ENCODE results near the gene C14orf132.

C14orf132 gene

DNA sequence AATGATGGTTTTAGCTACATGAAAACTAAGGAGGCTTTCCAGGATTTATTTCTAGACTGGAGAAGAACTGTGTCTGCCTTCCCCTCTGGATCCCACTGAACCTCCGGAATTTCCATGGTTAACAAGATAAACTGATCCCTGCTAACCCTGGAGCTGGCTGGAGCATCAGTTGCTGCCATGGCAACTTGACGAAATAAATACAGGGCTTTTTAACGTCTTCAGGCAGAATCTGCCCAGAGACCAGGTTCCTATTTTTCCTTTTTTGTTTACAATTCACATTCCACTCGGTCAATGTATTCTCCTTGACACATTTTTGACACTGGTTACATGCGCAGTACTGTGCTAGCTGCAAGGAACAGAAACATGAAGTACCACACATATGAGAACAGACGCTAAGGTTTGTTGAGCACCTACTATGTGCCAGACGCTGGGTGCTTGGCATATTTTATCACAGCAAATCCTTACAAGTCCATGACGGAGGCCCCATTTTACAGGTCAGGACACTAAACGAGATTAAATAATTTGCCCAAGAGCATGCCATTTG is 1.7 kb downstream of the C14orf132 start:
- DNase-seq = no peak

DNA sequence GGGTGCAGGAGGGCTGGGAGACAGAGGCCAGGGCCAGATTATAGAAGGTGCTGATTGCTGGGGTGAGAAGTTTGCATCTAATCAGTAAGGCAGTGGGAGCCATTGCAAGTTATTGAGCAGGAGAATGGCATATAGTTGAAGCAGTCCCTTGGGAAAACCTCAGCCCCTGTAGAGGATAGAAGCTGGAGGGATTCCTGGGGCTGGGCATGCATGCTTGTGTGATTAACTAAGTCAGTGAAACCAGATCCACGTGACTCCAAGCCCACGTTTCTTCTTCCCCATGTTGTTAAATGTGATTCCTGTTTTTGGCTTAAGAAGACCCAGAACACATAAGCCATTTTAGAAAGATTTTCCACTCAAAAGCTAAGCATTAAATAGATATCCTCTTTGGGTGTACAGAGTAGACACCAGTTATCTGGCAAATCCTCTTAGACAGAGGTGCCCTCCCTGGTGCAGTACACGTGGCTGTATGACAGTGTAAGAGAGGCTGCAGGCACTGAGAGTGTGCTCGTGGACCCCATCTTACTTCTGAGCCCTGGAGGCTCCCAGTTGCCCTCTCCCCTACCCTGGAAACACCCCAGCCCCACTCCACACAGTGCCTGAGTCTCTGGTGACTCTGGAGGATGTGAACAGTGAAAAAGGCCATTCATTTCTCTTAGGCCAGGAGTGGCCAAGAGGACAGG is 3.2 kb downstream of the C14orf132 start:
- no peak for DNase-seq

DNA sequence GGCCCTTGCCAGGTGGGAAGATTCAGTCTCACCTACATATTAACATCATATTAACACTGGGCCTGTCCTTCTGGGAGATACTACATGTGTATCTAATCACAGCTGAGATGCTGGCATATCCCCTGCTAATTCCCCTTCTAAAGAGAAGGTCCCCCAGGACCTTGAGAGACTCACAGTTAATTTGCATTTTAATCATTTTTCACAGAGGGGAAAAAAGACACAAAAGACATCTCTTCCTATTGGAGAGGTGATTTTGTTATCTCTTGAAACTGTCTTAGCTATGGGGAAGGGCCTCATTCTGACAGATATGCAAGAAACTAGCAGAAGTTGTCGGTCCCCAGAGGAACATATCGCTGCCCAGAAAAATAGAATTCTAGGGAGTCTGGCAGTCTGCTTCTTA is 7.5 kb downstream of the C14orf132 start:
- no peak for DNase-seq

DNA sequence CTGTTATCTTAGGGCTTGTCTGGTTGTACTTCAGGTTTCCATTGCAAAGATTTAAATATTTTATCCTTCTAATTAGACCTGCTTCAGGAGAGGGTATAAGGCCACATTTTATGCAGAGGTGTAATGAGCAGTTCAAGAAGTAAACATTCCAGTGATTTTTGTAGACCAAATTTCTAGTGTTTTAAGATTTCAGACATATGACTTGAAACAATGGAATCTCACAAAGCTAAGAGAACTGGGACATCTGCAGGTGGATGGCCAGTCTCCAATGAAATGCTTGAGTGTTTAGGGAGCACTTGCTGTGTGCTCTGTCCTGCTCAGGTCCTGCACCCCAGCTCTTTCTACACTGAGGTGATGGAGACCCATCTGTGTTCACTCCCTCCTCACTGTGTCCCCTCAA is 7.9 kb downstream of the C14orf132 start:
- DNase-seq = no peak

DNA sequence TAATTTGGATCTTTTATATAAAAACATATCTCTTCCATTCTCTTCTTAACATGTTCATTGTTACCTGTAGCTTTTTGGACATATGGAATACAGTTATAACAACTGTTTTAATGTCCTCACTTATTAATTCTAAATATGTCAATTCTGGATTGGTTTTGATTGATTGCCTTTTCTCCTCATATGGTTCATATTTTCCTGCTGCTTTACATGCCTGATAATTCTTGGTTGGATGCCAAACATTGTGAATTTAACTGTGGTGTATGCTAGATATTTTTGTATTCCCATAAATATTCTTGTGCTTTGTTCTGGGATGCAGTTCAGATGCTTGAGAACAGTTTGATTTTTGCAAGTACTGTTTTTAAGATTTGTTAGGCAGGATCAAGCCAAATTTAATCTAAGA is 10.8 kb downstream of the C14orf132 start:
- DNase-seq = no peak

DNA sequence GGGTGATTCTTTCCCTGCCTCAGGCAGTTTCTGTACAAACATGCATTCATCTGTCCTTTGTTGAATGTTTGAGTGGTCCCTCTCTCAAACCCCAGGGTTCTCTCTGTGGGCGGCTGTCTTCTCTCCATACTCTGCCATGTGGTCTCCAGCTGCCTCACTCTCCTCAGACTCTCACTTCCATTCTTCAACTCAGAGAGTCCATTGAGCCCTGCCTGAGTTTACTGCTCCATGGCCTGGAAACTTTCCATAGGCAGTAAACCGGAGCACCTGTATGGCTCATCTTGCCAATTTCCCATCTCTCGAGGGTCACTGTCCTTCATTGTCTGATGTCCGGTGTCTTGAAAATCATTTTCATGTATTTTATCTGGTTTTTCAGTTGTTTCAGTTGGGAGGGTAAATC is 11.3 kb downstream of the C14orf132 start:
- no peak for DNase-seq

DNA sequence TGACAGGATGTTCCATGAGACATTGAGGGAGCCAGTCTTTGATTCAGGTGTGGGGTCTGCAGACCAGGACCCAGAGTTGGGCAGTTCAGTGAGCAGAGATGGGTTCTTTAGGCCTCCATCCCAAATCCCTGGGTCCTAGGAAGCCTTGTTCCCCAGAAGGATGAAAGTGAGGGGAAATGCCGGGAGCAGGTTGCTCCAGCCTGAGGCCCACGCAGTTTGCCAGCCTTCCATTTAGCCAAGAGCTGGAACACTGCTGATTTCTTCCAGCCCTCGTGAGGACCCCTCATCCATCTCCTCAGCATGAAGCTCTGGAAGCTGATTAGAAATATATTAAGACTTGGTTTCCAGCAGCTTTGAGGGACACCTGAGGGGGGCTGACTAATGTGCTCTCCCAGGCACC is 12.1 kb downstream of the C14orf132 start:
- no peak for DNase-seq

DNA sequence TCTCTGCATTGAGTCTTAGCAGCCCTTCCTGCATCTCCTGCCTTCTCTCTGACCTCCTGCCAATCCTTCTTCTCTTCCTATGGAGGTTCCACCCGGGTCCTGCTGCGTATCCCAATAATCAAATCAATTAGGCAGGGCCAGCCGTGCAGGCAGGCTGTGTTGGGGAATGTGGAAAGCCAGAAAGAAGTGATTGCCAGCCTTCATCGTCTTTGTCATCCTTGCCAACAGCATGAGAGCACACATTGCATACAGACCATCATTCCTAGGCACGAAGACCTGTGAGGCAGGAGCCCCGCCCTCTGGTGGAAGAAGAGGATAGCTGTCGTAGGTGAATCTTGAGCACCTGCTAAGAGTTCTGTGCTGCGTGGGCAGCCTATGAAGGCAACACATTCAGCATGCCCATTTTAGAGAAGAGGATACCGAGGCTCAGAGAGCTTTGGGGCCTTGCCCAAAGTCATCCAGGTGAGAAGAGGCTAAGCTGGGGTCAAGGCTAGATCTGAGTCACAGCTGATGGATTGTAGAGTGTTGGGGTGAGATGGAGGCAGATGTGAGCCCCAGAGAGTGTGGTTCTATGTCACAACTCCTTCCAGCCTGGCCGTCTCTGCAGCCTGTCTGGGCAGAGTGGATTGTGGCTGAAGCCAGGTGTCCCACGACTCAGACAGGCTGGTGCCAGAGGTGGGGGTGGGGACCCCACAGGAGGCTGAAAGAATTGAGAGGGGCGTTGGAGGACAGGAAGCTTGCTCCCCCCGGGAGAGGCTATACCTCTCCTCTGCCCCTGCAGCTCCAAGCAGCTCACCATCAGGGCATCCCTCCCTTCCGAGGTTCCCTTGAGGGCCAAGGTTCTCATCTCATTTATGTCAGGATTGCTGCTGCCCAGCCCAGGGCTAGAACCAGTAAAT is 12.7 kb downstream of the C14orf132 start:
- no peak for DNase-seq

DNA sequence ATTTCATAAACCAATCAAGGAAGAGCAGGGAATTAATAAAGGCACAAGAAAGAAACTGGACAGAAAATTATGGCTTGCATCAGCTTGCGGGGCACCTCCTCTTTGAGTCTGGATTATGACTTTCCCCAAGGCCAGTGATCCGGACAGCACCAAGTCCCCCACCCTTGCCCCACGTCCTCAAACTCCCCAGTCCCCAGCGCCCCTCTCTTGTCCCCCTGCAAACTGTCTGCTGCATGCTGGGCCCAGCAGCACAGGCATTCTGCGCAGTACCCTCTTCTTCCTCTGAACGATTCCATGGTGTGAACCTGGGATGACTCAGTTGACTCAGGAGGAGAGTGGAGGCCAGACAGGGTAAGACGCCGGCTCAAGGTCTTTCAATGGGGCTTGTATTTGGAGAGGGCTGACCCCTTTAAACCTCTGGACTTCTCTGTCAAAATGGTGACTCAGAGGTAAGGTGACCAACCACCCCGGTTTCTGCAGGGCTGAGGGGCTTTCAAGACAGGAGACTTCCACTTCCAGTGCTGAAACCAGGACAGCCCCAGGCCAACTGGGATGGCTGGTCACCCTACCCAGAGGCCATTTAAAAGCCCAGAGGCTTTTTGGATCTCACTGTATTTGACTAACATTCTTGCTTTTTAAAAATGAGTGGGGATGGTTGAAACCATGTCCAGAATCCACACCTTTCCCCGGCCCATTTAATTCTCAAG is 13.5 kb downstream of the C14orf132 start:
- DNase-seq = no peak

DNA sequence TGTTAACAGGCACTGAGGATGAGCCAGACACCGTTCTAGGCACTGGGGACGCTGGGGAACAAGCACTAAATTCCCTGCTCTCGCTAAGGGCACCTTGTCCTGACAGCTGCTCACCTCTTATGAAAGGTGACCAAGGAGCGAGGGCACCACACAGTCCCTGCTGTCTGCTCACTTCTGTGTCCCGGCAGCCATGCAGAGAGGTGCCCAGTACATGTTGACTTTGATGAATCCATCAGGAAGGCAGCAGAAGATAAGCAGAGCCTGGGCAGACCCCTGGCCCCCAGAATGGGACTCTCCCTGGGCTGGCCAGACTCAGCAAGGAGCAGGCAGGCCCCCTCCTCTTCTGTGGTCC is 14.1 kb downstream of the C14orf132 start:
- DNase-seq = no peak

DNA sequence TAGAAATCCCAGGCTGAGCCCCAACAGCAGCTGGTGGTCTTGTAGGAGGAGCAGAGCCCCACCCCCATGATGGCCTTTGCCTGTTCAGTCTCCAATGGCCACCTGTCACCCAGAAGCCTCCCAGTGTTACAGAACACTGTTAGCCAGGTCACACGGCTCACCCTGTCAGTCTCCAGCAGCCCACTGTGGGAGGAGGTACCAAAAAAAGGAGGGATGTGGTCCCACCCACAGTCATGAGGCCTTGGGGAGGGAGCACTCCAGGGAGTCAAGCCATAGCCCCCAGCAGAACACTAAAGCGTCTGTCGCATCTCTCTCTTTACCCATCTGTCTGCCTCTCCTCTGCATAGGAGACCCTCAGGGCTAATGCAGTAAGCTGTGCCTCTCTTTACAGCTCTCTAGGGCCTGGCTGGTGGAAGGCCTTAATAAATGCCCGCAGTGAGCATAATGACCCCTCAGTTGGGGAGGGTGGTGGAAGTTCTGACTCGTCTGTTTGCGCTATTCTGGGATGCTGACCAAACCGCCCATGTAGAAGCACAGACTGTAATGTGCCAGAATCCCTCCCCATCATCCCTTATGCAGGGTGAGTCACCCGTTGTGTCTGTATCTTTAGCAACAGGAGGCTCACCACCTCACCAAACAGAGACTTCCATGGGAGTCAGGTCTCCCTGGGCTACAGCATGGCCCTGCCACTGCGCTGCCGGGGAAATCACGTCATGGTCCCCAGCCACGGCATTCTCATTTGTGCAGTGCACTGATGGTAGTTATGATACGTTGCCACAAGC is 14.6 kb downstream of the C14orf132 start:
- no peak for DNase-seq

DNA sequence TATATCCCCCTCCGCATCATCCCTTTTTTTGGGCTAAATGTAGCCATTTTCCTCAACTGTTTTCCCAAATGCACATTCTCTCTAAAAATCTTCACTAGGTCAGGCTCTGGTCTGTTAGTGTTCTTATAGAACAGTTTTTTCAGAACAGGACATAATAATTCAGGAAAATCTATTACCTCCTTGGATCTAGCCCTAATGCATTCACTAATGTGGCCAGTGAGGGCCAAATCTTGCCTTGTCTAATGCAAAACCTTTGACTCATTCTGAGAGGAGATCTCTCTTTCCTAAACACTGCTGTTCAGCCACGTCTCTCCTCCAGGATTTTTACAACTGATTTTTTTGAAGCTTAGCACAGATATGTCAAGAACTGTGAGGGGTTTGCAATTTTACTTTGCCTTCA is 15.5 kb downstream of the C14orf132 start:
- DNase-seq = no peak

DNA sequence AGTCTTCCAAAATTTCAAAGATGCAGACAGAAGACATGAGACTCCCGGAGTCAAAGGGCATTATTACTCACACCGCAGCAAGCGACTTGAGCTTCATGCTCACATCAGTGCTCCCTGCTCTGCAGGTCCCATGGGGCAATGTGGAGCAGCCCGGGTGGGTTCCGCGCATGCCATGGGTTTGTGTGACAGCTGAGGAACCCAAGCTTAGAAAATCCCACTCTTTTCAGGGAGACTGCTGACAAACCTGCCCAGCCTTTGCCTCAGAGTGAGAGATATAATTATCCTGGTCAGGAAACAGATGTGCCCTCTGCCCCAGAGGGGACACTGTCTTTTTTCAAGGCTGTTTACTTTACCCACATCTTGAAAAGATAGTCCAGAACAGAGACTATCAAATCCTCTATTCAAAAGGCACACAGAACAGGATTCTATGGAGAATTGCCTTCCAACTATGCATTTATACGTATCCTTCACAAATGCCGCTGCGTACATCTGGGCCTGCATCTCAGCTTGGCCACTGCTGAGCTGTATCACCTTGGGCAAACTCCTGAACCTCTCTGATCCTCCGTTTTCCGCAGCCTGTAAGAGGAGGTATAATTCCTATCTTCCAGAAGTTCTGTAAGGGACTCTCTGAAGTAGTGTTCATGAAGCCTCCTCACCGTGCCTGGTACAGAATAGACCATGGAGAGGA is 16.0 kb downstream of the C14orf132 start:
- DNase-seq = no peak

DNA sequence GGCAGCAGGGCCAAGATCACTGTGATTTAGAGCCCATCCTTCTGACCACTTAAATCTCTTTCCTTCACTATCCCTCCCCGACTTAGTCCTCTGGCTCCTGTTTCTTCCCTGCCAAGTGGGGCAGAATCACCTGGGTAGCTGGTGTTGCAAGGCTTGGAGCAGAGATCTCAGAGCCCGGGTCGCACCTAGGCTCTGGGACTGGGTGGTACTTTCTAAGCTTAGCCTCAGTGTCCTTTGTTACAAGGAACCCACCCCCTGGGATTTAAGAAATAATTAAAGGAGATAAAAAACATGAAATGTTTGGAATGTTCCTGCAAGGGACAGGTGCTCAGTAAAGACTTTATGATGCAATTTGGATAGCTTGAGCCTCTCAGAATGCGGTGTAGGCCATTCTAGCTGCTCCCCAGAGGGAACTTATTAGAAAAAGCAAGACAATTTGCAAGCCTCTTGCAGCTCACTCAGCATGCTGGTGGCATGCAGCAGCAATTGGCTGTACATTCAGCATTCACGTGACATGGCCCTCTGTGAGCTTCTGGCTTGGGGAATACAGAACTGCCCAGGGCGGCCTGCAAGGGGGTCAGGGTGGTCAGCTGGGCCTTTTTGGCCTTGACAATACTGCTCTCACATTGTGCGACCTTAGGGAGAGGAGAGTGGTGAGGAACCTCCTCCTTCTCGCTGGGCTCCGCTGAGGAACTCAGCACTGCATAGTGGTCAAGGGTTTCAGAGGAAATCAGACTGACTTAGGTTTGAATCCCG is 16.8 kb downstream of the C14orf132 start:
- no peak for DNase-seq

DNA sequence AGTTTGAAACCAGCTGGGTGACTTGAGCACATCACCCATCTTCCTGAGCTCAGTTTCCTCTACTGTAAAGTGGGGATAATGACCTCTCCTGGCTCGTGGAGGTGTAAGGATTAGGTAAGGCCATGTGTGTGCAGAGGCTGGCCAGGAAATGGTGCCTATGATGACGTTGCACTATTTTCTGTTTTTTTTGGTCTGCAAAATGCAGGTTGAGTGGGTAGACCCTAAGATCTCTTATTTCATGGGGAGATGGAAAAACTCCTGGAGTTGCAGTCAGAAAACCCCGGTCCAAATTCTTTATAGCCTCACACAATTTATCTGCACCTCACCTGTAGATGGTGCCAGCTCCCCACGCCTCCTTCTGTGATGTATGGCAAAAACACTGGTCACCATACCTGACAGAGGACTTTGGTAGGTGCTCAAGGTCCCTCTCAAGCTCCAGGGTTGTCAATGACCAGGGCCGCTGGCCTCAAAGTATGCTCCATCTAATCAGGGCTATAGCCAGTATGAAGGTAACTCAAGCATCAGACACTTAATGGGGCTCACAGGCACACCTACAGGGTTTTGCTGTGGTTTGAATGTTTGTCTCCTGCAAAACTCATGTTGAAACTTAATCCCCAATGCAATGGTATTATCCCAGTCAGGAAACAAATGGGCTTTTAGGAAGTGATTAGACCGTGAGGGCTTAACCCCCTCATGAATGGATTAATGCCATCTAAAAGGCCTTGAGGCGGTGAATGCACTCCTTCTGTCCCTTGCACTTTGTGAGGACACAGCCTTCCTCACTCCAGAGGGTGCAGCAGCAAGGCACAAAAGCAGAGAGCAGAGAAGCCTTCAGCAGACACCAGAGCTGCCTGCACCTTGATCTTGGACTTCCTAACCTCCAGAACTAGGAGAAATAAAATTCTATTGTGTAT is 17.6 kb downstream of the C14orf132 start:
- DNase-seq = no peak

DNA sequence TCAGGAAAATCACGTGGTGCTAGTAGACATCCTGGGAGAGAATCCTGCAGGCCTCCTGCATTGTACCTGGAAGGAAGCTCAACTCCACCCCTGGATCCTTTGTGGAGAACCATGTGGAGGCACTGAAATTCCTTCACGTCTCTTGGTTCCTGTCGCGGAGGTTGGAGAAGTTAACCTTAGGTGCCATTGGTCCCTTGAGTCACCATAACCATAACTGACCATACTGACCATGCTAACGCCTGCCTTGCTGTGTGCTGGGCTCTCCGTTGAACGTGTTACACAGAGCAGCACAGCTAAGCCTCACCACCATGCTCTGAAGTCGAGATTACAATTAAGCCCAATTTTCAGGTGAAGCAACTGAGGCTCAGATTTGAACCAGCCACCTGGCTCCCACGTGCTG is 18.6 kb downstream of the C14orf132 start:
- no peak for DNase-seq

DNA sequence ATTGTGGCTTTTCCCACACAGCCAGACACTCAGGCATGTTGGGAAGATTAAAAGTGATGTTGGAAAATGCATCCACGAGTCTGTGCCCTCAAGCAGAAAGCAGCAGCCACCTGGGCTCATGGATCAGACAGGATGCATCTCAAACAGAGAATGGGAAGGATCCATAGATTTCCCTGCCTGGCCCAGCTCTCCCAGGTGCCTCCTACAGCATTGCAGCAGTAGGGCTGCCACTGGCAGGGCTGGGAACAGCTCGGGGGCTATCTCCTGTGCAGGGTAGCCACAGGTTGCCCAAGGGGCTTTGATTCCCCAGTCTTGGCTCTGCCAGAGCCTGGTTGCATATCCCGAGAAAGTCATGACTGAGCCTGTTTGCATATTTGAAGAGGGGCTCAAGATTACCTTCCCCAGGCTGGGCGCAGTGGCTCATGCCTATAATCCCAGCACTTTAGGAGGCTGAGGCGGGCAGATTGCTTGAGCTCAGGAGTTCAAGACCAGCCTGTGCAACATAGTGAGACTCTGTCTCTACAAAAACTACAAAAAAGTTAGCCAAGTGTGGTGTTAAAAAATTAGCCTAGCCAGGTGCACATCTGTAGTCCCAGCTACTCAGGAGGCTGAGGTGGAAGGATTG is 19.5 kb downstream of the C14orf132 start:
- no peak for DNase-seq

DNA sequence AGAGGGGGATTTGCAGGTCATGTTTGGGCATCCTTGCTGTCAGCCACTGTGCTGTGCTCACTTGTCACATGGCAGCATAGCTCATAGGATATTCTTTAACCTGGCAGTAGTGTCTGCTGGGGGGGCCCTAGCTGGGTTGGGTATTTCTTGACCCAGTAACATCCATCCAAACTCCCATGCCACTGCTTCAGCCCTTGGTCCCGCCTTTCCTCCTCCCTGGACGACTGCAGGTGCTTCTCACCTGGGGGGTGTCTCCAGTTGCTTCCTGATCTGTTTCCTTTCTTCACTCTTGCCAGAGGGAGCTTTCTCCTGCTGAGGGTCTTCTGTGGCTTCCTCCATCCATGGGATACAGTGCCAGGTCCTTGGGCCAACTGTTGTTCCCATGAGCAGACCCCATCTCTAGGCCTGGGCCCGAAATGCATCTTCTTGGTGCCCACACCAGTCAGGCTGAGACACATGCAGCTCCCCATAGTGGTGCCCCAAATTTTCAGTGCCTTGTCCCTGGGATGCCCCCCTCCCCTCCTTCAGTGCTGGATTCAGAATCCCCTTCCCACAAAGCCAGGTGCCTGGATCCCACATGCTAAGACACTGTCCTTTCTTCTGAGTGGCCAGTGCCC is 20.5 kb downstream of the C14orf132 start:
- DNase-seq = no peak
